ENCODE results near the gene MDH2. TPM values are rescaled to one million over a fixed set of nuclear protein-coding genes. Genes with fewer than 3 reads are reported as not detected.
"Not testable (repeated sequence)": the region's sequence is repeated elsewhere in the genome, so short reads cannot be mapped to it uniquely, and the experiment has no call there.

Gene MDH2
- total RNA-seq, 2 donors from 2014 or later: 162 to 170 TPM

DNA sequence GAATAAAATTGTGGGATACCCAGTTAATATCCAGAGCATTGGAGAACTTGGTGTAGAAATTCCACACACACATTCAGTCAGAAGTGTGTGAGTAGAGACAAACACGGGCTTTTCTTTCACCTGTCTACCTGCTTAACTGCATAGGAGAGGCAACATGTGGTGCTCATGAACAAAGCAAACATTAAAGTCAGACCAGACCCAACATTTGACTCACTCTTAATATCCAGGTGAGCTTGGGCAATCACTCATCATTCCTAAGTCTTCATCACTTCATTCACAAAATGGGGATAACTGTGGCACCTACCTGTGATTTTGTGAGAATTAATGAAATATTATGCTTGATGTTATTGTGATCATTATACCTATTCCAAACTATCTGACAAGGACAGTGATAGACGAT is 36.2 kb downstream of the MDH2 start:
- not testable (repeated sequence) for ATAC-seq (replicated peaks in 1 of 2); H3K4me3 Mint-ChIP-seq; H3K9me3 Mint-ChIP-seq; H3K4me1 Mint-ChIP-seq (ENCODE audit: low read depth); H3K36me3 Mint-ChIP-seq (ENCODE audit: insufficient read depth in 2 of 2); DNase-seq; H3K27ac Mint-ChIP-seq
- peaks cover 14% of the 10 kb centered on the region for H3K27me3 Mint-ChIP-seq (ENCODE audit: low read depth)

DNA sequence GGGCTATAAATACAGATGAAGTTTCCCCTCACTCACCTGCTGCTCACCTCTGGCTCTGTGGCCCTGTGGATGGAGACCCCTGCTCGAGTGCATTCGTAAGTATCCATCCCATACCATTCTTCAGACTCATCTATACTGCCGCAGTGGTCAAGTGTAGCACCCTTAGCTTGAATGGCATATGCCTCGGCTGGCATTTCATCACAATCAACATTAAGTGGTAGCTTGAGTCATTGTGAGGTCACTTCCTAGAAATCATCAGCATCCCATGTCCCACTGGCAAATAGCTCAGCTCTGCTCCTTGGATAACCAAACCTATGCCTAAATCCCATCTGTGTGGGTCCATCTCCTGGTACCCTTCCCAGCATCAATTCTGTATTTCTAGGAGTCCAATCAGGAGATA is 38.2 kb downstream of the MDH2 start:
- Mint-ChIP-seq H3K36me3 (ENCODE audit: insufficient read depth in 2 of 2) (no peaks in the 10 kb centered on the region), H3K4me1 (ENCODE audit: low read depth) (no peaks in the 10 kb centered on the region), H3K27me3 (ENCODE audit: low read depth) (peaks cover 7% of the 10 kb centered on the region), H3K4me3 (no peak overlapping the region), H3K27ac (no peak overlapping the region), H3K9me3 (no peaks in the 10 kb centered on the region)
- DNase-seq (no peak), ATAC-seq (replicated peaks in 1 of 2) (no peak)

DNA sequence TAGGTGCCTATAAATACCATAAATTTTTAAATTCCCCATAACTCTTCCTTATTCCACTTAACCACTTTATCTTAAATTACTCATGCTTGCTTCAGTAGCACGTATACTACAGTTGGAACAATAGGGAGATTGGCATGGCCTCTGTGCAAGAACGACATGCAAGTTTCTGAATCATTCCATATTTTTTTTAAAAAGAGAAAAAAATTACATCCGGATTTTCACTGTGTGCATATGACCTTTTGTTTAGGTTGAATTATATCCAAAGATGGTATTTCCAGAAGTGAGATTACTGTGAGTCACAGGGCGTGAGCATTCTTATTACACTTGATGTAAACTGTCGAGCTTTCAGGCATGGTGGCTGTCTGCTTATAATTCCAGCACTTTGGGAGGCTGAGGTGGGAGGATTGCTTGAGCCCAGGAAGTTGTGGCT is 39.5 kb downstream of the MDH2 start:
- H3K27me3 Mint-ChIP-seq (ENCODE audit: low read depth); H3K4me3 Mint-ChIP-seq; H3K36me3 Mint-ChIP-seq (ENCODE audit: insufficient read depth in 2 of 2); H3K9me3 Mint-ChIP-seq; H3K4me1 Mint-ChIP-seq (ENCODE audit: low read depth); ATAC-seq (replicated peaks in 1 of 2); H3K27ac Mint-ChIP-seq; DNase-seq: not testable (repeated sequence)

DNA sequence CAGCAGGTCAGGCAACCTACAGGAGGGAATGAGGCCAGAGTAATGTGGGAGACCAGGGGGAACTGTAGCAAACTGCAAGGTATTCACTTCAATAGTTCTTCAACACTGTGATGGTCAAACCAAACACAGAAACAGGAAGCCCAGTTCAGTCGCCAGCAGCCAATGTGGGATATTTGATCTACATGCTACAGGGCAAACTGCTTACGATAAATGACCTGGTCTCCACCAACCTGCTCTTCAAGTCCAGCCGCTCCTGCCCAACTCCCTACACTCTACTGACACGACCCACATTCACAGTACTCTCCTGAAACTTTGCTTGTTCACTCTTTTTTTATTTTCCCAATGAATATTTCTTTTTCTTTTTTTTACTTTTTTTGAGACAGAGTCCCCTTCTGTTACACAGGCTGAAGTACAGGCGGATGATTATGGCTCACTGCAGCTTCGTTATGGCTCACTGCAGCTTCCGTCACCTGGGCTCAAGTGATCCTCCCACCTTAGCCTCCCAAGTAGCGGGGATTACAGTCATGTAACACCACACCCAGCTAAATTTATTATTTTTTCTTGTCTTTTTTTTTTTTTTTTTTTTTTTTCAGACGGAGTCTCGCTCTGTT is 42.1 kb downstream of the MDH2 start:
- Mint-ChIP-seq H3K9me3 (no peaks in the 10 kb centered on the region), H3K36me3 (ENCODE audit: insufficient read depth in 2 of 2) (no peaks in the 10 kb centered on the region), H3K27ac (no peak overlapping the region), H3K4me1 (ENCODE audit: low read depth) (no peaks in the 10 kb centered on the region), H3K4me3 (no peak overlapping the region), H3K27me3 (ENCODE audit: low read depth) (no peaks in the 10 kb centered on the region)
- ATAC-seq (replicated peaks in 1 of 2): no peak
- no peak for DNase-seq

DNA sequence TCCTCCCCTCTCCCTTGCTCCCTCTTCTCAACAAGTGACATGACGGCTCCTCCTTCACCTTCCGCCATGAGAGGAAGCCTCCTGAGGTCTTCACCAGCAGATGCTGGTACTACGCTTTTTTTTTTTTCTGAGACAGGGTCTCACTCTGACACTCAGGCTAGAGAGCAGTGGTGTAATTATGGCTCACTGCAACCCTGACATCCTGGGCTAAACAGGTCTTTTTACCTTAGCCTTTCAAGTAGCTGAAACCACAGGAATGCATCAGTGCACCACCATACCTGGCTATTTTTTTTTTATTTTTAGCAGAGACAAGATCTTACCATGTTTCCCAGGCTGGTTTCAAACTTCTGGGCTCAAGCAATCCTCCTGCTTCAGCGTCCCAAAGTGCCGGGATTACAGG is 43.6 kb downstream of the MDH2 start:
- Mint-ChIP-seq H3K4me1 (ENCODE audit: low read depth) (no peaks in the 10 kb centered on the region), H3K4me3 (no peak overlapping the region), H3K9me3 (no peaks in the 10 kb centered on the region), H3K27ac (no peak overlapping the region), H3K36me3 (ENCODE audit: insufficient read depth in 2 of 2) (no peaks in the 10 kb centered on the region), H3K27me3 (ENCODE audit: low read depth) (no peaks in the 10 kb centered on the region)
- DNase-seq (no peak), ATAC-seq (replicated peaks in 1 of 2) (no peak)

DNA sequence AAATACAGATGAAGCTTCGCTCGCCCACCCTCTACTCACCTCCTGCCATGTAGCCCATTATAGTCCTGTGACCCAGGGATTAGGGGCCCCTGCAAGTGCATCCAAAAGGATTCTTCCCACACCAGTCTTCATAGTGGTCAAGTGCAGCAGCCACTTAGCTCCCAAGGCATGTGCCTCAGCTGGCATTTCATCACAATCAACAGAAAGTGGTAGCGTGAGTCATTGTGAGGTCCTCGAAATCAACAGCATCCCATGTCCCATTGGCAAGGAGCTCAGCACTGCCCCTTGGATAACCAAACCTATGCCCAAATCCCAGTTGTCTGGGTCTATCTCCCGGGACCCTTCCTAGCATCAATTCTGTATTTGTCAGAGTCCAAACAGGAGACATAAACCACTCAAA is 45.6 kb downstream of the MDH2 start:
- not testable (repeated sequence) for H3K9me3 Mint-ChIP-seq; H3K27ac Mint-ChIP-seq; H3K36me3 Mint-ChIP-seq (ENCODE audit: insufficient read depth in 2 of 2); ATAC-seq (replicated peaks in 1 of 2); H3K4me3 Mint-ChIP-seq; H3K4me1 Mint-ChIP-seq (ENCODE audit: low read depth); DNase-seq; H3K27me3 Mint-ChIP-seq (ENCODE audit: low read depth)

DNA sequence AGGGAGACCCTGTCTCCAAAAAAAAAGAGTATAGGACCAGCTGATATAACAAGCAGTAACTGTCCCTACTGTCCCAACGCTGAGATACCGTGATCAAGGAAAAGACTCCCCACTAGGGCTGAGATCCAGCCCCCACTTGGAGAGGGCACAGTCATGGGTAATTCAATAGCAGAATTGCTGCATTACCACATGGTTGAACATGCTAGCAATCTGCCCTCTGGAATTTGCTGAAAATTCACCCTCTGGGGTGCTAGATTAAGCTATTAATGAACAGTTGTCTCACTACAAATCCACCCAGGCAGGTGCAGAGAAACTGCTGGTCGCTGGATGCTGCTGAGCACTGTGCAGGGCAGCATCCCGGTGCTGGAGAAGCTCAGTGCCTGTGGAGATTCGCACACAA is 46.4 kb downstream of the MDH2 start:
- not testable (repeated sequence) for H3K27me3 Mint-ChIP-seq (ENCODE audit: low read depth); H3K9me3 Mint-ChIP-seq; DNase-seq; H3K4me3 Mint-ChIP-seq; H3K4me1 Mint-ChIP-seq (ENCODE audit: low read depth); H3K27ac Mint-ChIP-seq; H3K36me3 Mint-ChIP-seq (ENCODE audit: insufficient read depth in 2 of 2); ATAC-seq (replicated peaks in 1 of 2)

DNA sequence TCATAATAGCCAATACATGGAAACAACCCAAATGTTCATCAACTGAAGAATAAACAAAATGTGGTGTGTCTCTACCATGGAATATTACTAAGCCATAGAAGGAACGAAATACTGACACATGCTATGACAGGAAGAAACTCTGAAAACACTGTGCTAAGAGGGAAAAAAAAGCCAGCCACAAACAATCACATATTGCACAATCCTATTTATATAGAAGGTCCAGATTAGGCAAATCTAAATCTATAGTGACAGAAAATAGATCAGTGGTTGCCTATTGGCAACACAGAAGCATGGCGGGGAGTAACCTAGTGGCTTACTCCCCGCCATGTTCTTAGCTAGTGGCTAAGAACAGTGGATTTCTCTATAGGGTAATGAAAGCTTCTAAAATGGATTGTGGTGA is 48.0 kb downstream of the MDH2 start:
- no peak overlapping the region for H3K4me3 Mint-ChIP-seq
- ATAC-seq (replicated peaks in 1 of 2): no peak
- no peak overlapping the region for H3K27ac Mint-ChIP-seq
- H3K9me3 Mint-ChIP-seq: no peaks in the 10 kb centered on the region
- H3K27me3 Mint-ChIP-seq (ENCODE audit: low read depth): no peaks in the 10 kb centered on the region
- DNase-seq: no peak
- H3K4me1 Mint-ChIP-seq (ENCODE audit: low read depth): no peaks in the 10 kb centered on the region
- H3K36me3 Mint-ChIP-seq (ENCODE audit: insufficient read depth in 2 of 2): no peaks in the 10 kb centered on the region

DNA sequence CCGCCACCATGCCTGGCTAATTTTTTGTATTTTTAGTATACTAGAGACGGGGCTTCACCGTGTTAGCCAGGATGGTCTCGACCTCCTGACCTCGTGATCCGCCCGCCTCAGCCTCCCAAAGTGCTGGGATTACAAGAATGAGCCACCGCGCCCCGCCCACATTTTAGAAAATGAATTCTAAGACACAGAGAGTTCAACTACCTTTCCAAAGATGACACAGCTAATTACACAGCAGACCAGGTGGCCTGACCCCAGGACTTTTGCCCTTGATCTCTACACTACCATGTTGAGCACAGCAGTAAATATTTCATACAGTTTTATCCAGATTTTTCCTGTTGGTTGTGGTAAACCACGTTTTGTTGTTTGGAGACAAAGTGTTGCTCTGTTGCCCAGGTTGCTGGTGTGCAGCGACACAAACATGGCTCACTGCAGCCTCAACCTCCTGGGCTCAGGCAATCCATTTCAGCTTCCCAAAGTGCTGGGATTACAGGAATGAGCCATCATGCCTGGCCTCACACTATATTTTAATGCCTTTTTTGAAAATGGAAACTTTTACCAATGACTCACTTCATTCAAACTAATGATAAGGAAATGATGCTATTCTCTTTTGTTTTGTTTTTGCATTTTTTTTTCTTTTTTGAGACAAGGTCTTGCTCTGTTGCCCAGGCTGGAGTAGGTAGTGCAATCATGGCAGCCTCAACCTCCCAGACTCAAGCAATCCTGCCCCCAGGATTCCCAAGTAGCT is 54.0 kb downstream of the MDH2 start:
- not testable (repeated sequence) for DNase-seq; ATAC-seq (replicated peaks in 1 of 2); H3K9me3 Mint-ChIP-seq; H3K4me3 Mint-ChIP-seq; H3K27me3 Mint-ChIP-seq (ENCODE audit: low read depth); H3K36me3 Mint-ChIP-seq (ENCODE audit: insufficient read depth in 2 of 2); H3K27ac Mint-ChIP-seq
- peaks cover 14% of the 10 kb centered on the region for H3K4me1 Mint-ChIP-seq (ENCODE audit: low read depth)

DNA sequence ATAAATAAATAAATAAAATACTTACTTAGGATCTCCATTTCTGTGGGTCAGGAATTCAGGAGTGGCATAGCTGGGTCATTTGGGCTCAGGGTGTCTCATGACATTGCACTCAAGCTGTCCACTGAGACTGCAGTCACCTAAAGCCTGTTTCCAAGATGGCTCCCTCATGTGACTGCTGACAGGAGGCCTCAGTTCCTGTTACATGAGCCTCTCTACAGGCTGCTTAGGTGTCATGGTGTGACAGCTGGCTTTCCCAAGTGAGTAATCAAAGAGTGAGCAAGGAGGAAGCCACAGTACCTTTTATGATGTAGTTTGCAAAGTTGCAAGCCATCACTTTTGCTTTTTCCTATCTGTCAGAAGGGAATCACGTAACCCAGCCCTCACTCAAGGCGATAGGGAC is 55.9 kb downstream of the MDH2 start:
- ATAC-seq (replicated peaks in 1 of 2): peak; percentile 97 to 99
- H3K9me3 Mint-ChIP-seq; DNase-seq; H3K27me3 Mint-ChIP-seq (ENCODE audit: low read depth); H3K36me3 Mint-ChIP-seq (ENCODE audit: insufficient read depth in 2 of 2); H3K27ac Mint-ChIP-seq; H3K4me3 Mint-ChIP-seq: not testable (repeated sequence)
- H3K4me1 Mint-ChIP-seq (ENCODE audit: low read depth): peaks cover 14% of the 10 kb centered on the region

DNA sequence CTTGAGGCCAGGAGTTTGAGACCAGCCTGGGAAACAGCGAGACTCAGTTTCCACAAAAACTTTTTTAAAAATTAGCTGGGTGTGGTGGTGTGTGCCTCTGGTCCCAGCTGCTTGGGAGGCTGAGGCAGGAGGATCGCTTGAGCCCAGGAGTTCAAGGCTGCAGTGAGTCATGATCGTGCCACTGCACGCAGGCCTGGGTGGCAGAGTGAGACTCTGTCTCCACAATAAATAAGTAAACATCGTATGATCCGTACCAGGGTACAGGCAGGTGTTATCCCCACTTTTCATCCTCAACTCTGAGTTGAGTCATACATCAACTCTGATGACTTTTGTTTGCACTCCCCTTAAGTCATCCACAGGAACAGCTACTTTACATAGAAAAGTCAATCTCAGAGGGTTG is 58.2 kb downstream of the MDH2 start:
- not testable (repeated sequence) for ATAC-seq (replicated peaks in 1 of 2); H3K9me3 Mint-ChIP-seq; H3K27me3 Mint-ChIP-seq (ENCODE audit: low read depth); DNase-seq; H3K4me3 Mint-ChIP-seq; H3K27ac Mint-ChIP-seq; H3K36me3 Mint-ChIP-seq (ENCODE audit: insufficient read depth in 2 of 2)
- peaks cover 14% of the 10 kb centered on the region for H3K4me1 Mint-ChIP-seq (ENCODE audit: low read depth)

DNA sequence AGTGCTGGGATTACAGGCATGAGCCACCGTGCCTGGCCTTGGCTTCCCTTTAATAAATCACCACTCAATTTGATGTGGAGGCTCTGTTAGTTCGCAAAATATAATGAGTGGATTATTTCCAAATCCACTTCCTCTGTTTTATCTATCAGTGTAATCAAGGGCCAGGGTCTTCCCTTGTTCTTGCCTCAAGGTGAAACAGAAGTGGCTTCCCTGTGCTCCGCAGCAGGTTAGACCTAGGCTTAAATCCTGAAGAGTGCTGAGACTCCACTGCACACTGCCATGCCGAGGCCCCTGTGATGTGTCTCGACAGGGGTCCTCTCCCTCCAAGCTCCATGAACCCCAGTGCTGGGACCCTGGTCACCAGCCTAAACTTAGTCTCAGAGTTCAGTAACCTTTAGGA is 59.0 kb downstream of the MDH2 start:
- Mint-ChIP-seq H3K27ac (no peak overlapping the region), H3K9me3 (no peaks in the 10 kb centered on the region), H3K27me3 (ENCODE audit: low read depth) (no peaks in the 10 kb centered on the region), H3K36me3 (ENCODE audit: insufficient read depth in 2 of 2) (no peaks in the 10 kb centered on the region), H3K4me1 (ENCODE audit: low read depth) (peaks cover 10% of the 10 kb centered on the region), H3K4me3 (no peak overlapping the region)
- no peak for DNase-seq
- ATAC-seq (replicated peaks in 1 of 2): no peak

DNA sequence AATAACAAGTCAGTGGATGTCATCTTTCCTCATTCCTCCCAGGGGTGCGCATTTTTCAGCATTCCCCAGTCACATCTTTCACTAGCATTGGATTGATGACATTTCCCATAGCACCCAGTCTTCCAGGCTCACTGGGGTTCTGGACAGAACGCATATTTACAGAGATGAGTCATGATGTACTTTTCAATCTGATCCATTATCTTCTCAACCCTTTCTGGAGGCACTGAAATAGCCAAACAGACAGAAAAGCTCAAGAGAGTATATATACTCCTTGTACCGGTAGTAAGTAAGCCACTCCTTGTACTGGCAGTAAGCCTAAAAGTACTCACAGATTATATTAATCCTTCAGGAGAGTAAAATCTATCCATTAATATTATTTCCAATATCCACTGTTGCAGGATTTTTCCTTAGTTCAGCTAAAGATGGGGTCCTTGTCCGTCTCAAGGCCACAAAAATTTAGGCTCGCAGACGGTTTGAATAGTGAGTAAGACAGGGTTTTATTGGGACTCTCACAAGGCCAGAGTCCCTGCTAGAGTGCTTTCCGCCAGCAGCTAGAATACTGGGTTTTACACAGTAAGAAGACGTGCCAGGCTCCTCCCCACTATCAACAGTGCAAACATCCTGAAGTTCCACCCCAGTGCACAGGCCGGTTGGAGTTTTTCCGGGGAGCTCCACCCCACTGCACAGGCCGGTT is 60.8 kb downstream of the MDH2 start:
- Mint-ChIP-seq H3K4me1 (ENCODE audit: low read depth) (no peaks in the 10 kb centered on the region), H3K27me3 (ENCODE audit: low read depth) (no peaks in the 10 kb centered on the region), H3K36me3 (ENCODE audit: insufficient read depth in 2 of 2) (no peaks in the 10 kb centered on the region), H3K9me3 (no peaks in the 10 kb centered on the region), H3K27ac (no peak overlapping the region), H3K4me3 (no peak overlapping the region)
- DNase-seq (no peak), ATAC-seq (replicated peaks in 1 of 2) (no peak)

Data from activated T-cell treated with anti-CD3 and anti-CD28 coated beads, Interleukin-2, amount 50 U/mL, for 72 hours (primary cell).